ENCODE results near the gene DYNLT1. TPM values are rescaled to one million over a fixed set of nuclear protein-coding genes. Genes with fewer than 3 reads are reported as not detected.
"Not testable (repeated sequence)": the region's sequence is repeated elsewhere in the genome, so short reads cannot be mapped to it uniquely, and the experiment has no call there.

The DYNLT1 gene
- polyA plus RNA-seq, 1 donor: 128 TPM

DNA sequence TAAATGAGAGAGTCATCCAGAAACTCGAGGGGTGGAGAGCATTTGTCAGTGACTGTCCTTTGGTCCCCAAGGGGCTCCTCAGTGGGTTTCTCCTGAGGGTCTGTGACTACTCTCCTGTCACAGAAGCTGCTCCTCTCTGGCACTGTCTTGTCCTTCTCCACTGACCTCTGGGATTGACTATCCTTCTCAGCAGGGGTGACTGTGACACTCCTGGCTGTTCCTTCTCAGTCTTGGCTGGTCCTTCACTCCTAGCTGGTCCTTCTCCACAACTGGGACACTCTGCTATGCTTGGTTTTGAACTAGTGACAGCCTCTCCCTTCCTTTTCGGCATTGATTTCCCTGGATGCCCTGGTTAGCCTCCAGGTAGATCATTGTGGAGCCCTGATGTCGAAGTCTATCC, 33.5 kb downstream of the DYNLT1 start:
- Histone ChIP-seq H3K9me3 (ENCODE audit: control insufficient read depth, low read depth, low read length) (no peaks in the 10 kb centered on the region), H3K27ac (ENCODE audit: low read length) (no peak overlapping the region), H3K4me1 (ENCODE audit: control insufficient read depth, insufficient read depth, low read length) (no peaks in the 10 kb centered on the region), H3K36me3 (ENCODE audit: control insufficient read depth, insufficient read depth, low read length) (peaks cover 47% of the 10 kb centered on the region), H3K27me3 (ENCODE audit: control insufficient read depth, insufficient read depth, low read length) (no peaks in the 10 kb centered on the region), H3K4me3 (ENCODE audit: low read length) (no peak overlapping the region)
- DNase-seq: no peak
- WGBS (ENCODE audit: insufficient coverage, low lambda C conversion rate): 70% methylated on average over 2 of the region's 3 CpGs

DNA sequence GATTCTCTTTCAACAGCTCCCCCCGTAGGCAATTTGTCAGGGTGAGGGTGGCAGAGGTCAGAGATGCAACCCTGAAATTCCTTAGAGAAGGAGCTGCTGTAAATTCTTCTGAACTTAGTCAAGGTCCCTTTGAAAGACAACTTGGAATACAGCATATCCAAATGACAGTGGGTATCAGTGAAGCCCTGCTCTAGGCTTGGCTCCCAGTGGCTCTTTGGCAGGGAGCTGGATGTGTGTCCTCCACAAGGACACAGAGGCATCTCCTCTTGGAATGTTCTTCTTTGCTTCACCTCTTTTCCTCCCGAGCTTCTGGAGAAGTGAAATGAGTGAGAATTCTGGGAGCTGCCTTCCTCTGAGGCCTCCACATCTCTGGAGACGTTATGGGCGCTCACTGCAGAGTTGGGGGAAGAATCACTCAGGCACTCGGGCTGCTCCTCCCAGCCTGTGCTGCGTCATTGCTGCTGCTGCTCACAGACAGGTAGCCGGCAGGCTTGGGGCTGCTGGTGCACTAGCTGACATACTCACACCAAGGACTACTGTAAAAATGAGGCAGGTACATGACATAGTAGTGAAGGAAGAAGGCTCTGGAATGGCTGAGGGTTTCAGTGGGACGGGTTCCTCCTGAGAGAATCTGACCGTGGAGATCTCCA, 34.1 kb downstream of the DYNLT1 start:
- H3K9me3 ChIP-seq (ENCODE audit: control insufficient read depth, low read depth, low read length): no peaks in the 10 kb centered on the region
- H3K4me3 ChIP-seq (ENCODE audit: low read length): no peak overlapping the region
- WGBS (ENCODE audit: insufficient coverage, low lambda C conversion rate): no CpG with 5 or more reads among the region's 9 CpGs
- no peak overlapping the region for H3K27ac ChIP-seq (ENCODE audit: low read length)
- DNase-seq: no peak
- H3K4me1 ChIP-seq (ENCODE audit: control insufficient read depth, insufficient read depth, low read length): no peaks in the 10 kb centered on the region
- no peaks in the 10 kb centered on the region for H3K27me3 ChIP-seq (ENCODE audit: control insufficient read depth, insufficient read depth, low read length)
- peaks cover 53% of the 10 kb centered on the region for H3K36me3 ChIP-seq (ENCODE audit: control insufficient read depth, insufficient read depth, low read length)

DNA sequence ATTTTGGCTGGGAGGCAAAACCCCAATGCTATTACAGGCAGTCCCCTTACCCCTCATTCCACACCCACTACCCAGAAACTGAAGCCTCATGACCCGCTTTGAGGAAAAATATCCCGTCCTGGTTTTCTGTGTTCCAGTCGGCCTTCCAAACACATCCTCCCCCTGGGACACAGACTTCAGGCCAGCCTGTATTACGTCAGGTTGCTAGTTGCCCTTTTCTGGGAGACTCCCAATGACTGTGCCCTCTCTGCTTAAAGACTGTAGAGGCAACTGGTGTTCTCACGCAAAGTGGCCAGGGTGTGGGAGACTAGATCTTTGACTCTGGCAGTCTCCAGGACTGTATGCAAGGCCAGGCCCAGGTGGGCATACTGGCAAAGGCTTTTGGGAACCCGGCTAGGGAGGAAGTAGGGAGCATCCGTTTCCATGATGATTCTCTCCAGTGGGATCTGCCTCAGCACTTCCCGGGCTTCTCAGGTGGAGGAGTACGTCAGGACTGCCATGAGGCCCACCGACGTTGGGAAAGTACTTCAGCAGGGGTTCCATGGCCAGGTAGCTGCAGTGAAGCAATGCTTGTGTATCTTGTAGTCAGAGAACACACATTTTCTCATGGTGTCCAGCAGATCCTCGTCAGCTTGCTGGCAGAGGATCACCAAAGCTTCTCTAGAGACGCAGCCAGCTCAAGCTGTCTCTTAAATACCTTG, 34.9 kb downstream of the DYNLT1 start:
- no peak for DNase-seq
- H3K36me3 ChIP-seq (ENCODE audit: control insufficient read depth, insufficient read depth, low read length): peaks cover 54% of the 10 kb centered on the region
- H3K27ac ChIP-seq (ENCODE audit: low read length): no peak overlapping the region
- H3K4me3 ChIP-seq (ENCODE audit: low read length): no peak overlapping the region
- no peaks in the 10 kb centered on the region for H3K9me3 ChIP-seq (ENCODE audit: control insufficient read depth, low read depth, low read length)
- no peaks in the 10 kb centered on the region for H3K4me1 ChIP-seq (ENCODE audit: control insufficient read depth, insufficient read depth, low read length)
- H3K27me3 ChIP-seq (ENCODE audit: control insufficient read depth, insufficient read depth, low read length): no peaks in the 10 kb centered on the region
- WGBS (ENCODE audit: insufficient coverage, low lambda C conversion rate): no CpG with 5 or more reads among the region's 13 CpGs

DNA sequence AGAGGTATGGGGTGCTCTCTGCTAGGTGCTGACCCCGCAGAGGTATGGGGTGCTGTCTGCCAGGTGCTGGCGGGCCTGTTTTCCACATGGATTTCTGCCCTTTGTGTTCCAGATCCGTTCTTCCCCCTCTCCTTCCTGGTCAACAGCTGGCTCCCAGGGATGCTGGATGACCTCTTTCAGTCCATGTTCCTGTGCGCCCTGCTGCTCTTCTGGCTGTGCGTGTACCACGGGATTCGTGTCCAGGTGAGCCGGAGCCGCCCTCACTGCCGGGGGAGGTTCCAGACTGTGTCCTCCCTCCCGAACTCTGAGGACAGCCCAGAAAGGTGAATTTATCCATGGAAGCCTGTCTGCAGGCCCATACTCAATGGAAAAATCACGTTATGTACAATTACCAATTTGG, 36.3 kb downstream of the DYNLT1 start:
- no peak for DNase-seq
- Histone ChIP-seq H3K9me3 (ENCODE audit: control insufficient read depth, low read depth, low read length) (no peaks in the 10 kb centered on the region), H3K4me3 (ENCODE audit: low read length) (no peak overlapping the region), H3K27me3 (ENCODE audit: control insufficient read depth, insufficient read depth, low read length) (no peaks in the 10 kb centered on the region), H3K36me3 (ENCODE audit: control insufficient read depth, insufficient read depth, low read length) (peaks cover 60% of the 10 kb centered on the region), H3K4me1 (ENCODE audit: control insufficient read depth, insufficient read depth, low read length) (no peaks in the 10 kb centered on the region), H3K27ac (ENCODE audit: low read length) (no peak overlapping the region)
- 100% methylated on average over 1 of the region's 12 CpGs for WGBS (ENCODE audit: insufficient coverage, low lambda C conversion rate)

DNA sequence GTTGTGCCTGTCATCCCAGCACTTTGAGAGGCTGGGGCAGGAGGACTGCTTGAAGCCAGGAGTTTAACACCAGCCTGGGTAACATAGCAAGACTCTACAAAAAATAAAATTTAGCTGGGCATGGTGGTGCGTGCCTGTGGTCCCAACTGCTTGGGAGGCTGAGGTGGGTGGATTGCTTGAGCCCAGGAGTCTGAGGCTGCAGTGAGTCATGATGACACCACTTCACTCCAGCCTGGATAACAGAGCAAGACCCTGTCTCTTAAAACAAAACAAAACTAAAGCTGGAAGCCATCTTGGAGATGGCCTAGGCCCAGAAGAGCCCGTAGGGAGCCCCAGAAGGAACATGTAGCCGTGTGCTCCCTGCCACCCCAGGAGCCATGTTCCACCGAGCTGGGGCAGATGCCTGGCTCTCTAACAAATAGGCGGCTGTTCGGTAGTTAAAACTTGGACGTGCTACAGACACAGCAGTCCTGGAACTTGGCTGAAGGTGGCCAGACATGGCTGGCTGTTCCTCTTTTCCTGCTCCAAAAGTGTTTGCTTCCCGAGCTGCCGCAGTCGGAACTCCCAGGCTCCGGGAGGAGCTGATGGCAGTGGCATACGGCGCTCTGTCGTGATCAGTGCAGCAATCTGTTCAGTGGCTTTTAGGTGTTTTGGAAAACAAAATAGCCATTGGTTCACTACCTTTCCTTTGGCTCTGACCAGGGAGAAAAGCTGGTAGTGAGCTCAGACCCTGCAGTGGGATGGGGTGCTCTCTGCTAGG, 37.0 kb downstream of the DYNLT1 start:
- no peaks in the 10 kb centered on the region for H3K4me1 ChIP-seq (ENCODE audit: control insufficient read depth, insufficient read depth, low read length)
- H3K36me3 ChIP-seq (ENCODE audit: control insufficient read depth, insufficient read depth, low read length): peaks cover 64% of the 10 kb centered on the region
- H3K9me3 ChIP-seq (ENCODE audit: control insufficient read depth, low read depth, low read length): no peaks in the 10 kb centered on the region
- WGBS (ENCODE audit: insufficient coverage, low lambda C conversion rate): no CpG with 5 or more reads among the region's 14 CpGs
- no peak overlapping the region for H3K4me3 ChIP-seq (ENCODE audit: low read length)
- H3K27me3 ChIP-seq (ENCODE audit: control insufficient read depth, insufficient read depth, low read length): no peaks in the 10 kb centered on the region
- DNase-seq: no peak
- no peak overlapping the region for H3K27ac ChIP-seq (ENCODE audit: low read length)

DNA sequence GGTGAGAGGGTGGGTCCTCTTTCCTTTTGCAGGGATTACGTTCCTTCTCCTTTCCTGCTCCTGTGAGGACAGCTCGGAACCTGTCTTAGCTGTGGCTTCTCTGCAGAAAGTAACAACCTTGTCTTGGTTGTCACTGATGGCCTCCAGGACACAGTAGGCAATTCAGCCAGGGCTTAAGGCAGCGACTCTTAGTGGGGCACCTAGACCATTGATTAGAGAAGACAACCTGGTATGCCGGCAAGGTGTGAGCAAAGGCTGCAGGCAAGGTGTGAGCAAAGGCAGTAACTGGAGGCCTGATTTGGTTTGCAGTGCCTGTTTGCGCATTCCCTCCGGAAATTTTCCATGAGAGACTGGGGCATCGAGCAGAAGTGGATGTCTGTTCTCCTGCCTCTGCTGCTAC, 37.6 kb downstream of the DYNLT1 start:
- peaks cover 69% of the 10 kb centered on the region for H3K36me3 ChIP-seq (ENCODE audit: control insufficient read depth, insufficient read depth, low read length)
- no peaks in the 10 kb centered on the region for H3K27me3 ChIP-seq (ENCODE audit: control insufficient read depth, insufficient read depth, low read length)
- H3K4me1 ChIP-seq (ENCODE audit: control insufficient read depth, insufficient read depth, low read length): no peaks in the 10 kb centered on the region
- no peak overlapping the region for H3K4me3 ChIP-seq (ENCODE audit: low read length)
- no peaks in the 10 kb centered on the region for H3K9me3 ChIP-seq (ENCODE audit: control insufficient read depth, low read depth, low read length)
- no peak for DNase-seq
- H3K27ac ChIP-seq (ENCODE audit: low read length): no peak overlapping the region
- no CpG with 5 or more reads among the region's 7 CpGs for WGBS (ENCODE audit: insufficient coverage, low lambda C conversion rate)

DNA sequence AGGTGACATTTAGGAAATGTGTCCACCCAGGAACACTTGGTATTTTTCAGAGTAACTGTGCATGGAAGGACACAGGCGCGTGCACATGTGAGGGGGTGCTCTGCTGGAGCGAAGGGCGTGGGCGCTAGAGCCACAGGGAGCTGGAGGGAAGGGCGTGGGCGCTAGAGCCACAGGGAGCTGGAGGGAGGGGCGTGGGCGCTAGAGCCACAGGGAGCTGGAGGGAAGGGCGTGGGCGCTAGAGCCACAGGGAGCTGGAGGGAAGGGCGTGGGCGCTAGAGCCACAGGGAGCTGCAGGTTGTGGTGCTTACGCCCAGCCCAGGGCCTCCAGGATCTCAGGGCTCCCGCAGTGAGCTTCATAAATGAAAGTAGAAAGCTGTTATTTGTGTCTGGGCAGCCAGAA, 38.5 kb downstream of the DYNLT1 start:
- not testable (repeated sequence) for H3K27me3 ChIP-seq (ENCODE audit: control insufficient read depth, insufficient read depth, low read length); H3K4me1 ChIP-seq (ENCODE audit: control insufficient read depth, insufficient read depth, low read length); H3K4me3 ChIP-seq (ENCODE audit: low read length); H3K9me3 ChIP-seq (ENCODE audit: control insufficient read depth, low read depth, low read length); DNase-seq; H3K27ac ChIP-seq (ENCODE audit: low read length)
- WGBS (ENCODE audit: insufficient coverage, low lambda C conversion rate): no CpG with 5 or more reads among the region's 15 CpGs
- peaks cover 71% of the 10 kb centered on the region for H3K36me3 ChIP-seq (ENCODE audit: control insufficient read depth, insufficient read depth, low read length)

DNA sequence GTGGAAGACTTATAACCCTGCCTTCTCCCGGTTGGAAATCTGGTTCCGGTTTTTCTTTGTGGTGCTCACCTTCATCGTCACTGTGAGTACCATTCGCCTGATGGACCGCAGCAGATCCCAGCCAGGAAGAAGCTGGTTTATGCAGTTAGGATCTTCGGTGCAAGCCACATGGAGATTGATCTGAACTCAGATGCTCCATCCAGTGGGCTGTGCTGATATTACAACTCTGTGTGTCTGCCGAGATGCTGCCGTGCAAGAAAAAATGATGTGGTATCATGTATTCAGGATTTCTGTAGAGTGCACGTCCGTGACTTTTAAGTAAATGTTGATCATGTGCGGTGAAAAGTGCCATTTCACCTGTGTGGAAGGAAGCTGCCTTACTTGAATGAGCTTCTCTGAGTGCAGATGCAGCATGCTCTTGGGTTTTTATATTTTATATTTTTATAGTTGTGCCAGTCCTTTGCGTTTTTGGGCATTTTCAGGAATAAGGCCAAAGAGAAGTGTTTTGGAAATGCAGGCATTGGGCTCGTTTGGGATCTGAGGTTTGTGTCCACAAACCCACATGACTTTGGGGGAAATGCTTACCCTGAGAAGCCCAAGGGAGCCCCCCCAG, 39.2 kb downstream of the DYNLT1 start:
- no peaks in the 10 kb centered on the region for H3K4me1 ChIP-seq (ENCODE audit: control insufficient read depth, insufficient read depth, low read length)
- 78% methylated on average over 4 of the region's 13 CpGs for WGBS (ENCODE audit: insufficient coverage, low lambda C conversion rate)
- H3K4me3 ChIP-seq (ENCODE audit: low read length): no peak overlapping the region
- no peaks in the 10 kb centered on the region for H3K27me3 ChIP-seq (ENCODE audit: control insufficient read depth, insufficient read depth, low read length)
- no peak overlapping the region for H3K27ac ChIP-seq (ENCODE audit: low read length)
- peaks cover 66% of the 10 kb centered on the region for H3K36me3 ChIP-seq (ENCODE audit: control insufficient read depth, insufficient read depth, low read length)
- DNase-seq: peak; percentile 65
- H3K9me3 ChIP-seq (ENCODE audit: control insufficient read depth, low read depth, low read length): no peaks in the 10 kb centered on the region

DNA sequence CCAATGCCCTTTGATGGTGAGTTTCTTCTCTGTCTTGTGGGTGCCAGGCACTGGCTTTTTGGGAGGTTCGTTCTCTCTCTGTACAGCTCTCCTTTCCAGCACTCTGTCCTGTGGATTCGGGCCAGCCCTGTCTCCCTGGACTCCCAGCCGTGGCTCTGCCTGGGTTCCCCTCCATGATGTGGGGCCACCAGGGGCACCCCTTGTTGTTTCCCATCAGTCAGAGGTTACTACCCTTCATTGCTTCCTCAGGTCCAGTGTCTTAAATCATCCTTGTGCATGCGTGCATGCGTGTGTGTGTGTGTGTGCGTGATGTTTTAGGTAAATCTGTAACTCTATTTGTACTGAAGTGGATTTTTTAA, 40.5 kb downstream of the DYNLT1 start:
- Histone ChIP-seq H3K9me3 (ENCODE audit: control insufficient read depth, low read depth, low read length) (no peaks in the 10 kb centered on the region), H3K4me3 (ENCODE audit: low read length) (no peak overlapping the region), H3K27me3 (ENCODE audit: control insufficient read depth, insufficient read depth, low read length) (no peaks in the 10 kb centered on the region), H3K27ac (ENCODE audit: low read length) (no peak overlapping the region), H3K36me3 (ENCODE audit: control insufficient read depth, insufficient read depth, low read length) (peaks cover 63% of the 10 kb centered on the region), H3K4me1 (ENCODE audit: control insufficient read depth, insufficient read depth, low read length) (no peaks in the 10 kb centered on the region)
- no CpG with 5 or more reads among the region's 6 CpGs for WGBS (ENCODE audit: insufficient coverage, low lambda C conversion rate)
- DNase-seq: no peak

DNA sequence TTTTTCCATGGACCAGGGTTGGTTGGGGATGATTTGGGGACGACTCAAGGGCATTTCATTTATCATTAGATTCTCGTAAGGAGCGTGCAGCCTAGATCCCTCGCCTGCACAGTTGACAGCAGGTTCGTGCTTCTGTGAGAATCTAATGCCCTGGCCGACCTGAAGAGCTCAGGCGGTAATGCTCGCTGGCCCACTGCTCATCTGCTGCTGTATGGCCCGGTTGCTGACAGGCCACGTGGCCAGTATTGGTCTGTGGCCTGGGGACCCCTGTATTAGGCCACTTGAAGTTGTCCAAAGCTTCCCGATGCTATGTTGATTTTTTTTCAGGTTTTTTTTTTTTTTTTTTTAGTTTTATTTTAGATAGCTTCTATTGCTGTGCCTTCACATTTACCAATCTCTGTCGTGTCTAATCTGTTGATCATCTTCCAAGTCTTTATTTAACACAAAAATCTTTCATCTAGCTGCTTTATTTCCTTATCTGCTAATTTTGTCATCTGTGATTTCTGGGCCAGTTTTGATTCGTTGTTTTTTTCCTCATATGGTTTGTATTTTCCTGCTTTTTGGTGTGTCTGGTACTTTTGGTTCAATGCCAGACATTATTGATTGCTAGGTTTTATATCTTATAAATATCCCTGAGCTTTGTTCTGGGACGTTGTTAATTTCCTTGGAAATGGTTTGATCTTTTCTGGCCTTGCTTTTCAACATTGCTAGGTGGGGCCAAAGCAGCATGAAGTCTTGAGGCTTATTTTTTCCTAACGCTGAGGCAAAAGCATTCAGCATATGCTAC, 41.1 kb downstream of the DYNLT1 start:
- H3K27ac ChIP-seq (ENCODE audit: low read length): no peak overlapping the region
- H3K4me3 ChIP-seq (ENCODE audit: low read length): no peak overlapping the region
- WGBS (ENCODE audit: insufficient coverage, low lambda C conversion rate): 91% methylated on average over 3 of the region's 15 CpGs
- no peaks in the 10 kb centered on the region for H3K4me1 ChIP-seq (ENCODE audit: control insufficient read depth, insufficient read depth, low read length)
- no peaks in the 10 kb centered on the region for H3K27me3 ChIP-seq (ENCODE audit: control insufficient read depth, insufficient read depth, low read length)
- peaks cover 64% of the 10 kb centered on the region for H3K36me3 ChIP-seq (ENCODE audit: control insufficient read depth, insufficient read depth, low read length)
- no peaks in the 10 kb centered on the region for H3K9me3 ChIP-seq (ENCODE audit: control insufficient read depth, low read depth, low read length)
- DNase-seq: no peak

All from large intestine (tissue), 3 donors.